ENCODE measurements around the gene KRTAP1-5. TPM values are rescaled to one million over a fixed set of nuclear protein-coding genes. Genes with fewer than 3 reads are reported as not detected.
"Not testable (repeated sequence)": the region's sequence is repeated elsewhere in the genome, so short reads cannot be mapped to it uniquely, and the experiment has no call there.

The KRTAP1-5 gene
- total and polyA plus RNA-seq, 11 donors = not detected

GRCh38 chr17:41042953-41043352 lies 15.9 kb upstream of the KRTAP1-5 start:
- peaks cover 0 to 6% (median 0%) of the 10 kb centered on the region in 12 donors for H3K9me3 ChIP-seq
- intact Hi-C loops (cut with DNase I) = no loop called here
- WGBS, 4 donors = 92 to 99% (median 98%) methylated on average over 1 of the region's 1 CpG

GRCh38 chr17:41040783-41041571 lies 14.0 kb upstream of the KRTAP1-5 start, which contains the start of gene KRTAP1-1:
Gene KRTAP1-1, minus strand, starts transcription at chr17:41041450. Its CDS starts 53 bp downstream, at chr17:41041397.
- H3K4me1 ChIP-seq; H3K4me3 ChIP-seq; H3K9me3 ChIP-seq; H3K27ac ChIP-seq; H3K36me3 ChIP-seq; intact Hi-C loops (cut with DNase I); ATAC-seq: not testable (repeated sequence)
- 61 to 79% (median 71%) methylated on average over 10 to 14 of the region's 14 CpGs for WGBS, 4 donors
- DNase-seq = peak in 1 of 5 donors; percentile 39
- peaks cover 0 to 11% (median 3%) of the 10 kb centered on the region in 9 donors for H3K27me3 ChIP-seq

More at GRCh38 chr17:41042953-41043352, 15.9 kb upstream of the KRTAP1-5 start:
- DNase-seq (no peak), ATAC-seq (no peak)
- Histone ChIP-seq H3K4me1 (no peaks in the 10 kb centered on the region), H3K36me3 (no peaks in the 10 kb centered on the region), H3K27me3 (peaks cover 0 to 21% (median 8%) of the 10 kb centered on the region in 9 donors), H3K27ac (no peak overlapping the region), H3K4me3 (no peak overlapping the region)
- TF ChIP-seq CTCF (IDR thresholded peaks at IDR 0.05) = no peak
- no peak for TF ChIP-seq POLR2A (IDR thresholded peaks at IDR 0.05)

- intact Hi-C loops (cut with DNase I) = no loop called here
- no peak for TF ChIP-seq CTCF (IDR thresholded peaks at IDR 0.05)
- no peak for TF ChIP-seq POLR2A (IDR thresholded peaks at IDR 0.05)
- DNase-seq (no peak), ATAC-seq (no peak)
- Histone ChIP-seq H3K4me1 (no peaks in the 10 kb centered on the region), H3K27me3 (peaks cover 0 to 11% (median 0%) of the 10 kb centered on the region in 9 donors), H3K4me3 (no peak overlapping the region), H3K27ac (no peak overlapping the region), H3K36me3 (no peaks in the 10 kb centered on the region), H3K9me3 (peaks cover 0 to 3% (median 0%) of the 10 kb centered on the region in 12 donors)
- 72 to 77% (median 76%) methylated on average over 2 of the region's 2 CpGs for WGBS, 4 donors
Observed at GRCh38 chr17:41037853-41038350, 10.9 kb upstream of the KRTAP1-5 start.

- H3K36me3 ChIP-seq; H3K9me3 ChIP-seq; intact Hi-C loops (cut with DNase I); H3K4me3 ChIP-seq; ATAC-seq; H3K4me1 ChIP-seq; H3K27ac ChIP-seq: not testable (repeated sequence)
- peaks cover 0 to 20% (median 0%) of the 10 kb centered on the region in 9 donors for H3K27me3 ChIP-seq
- DNase-seq = peak in 1 of 5 donors; percentile 25
- 88 to 94% (median 90%) methylated on average over 5 to 10 of the region's 10 CpGs for WGBS, 4 donors
Observed at GRCh38 chr17:41034346-41034935, 7.4 kb upstream of the KRTAP1-5 start, which contains the start of gene KRTAP1-3. Gene KRTAP1-3, minus strand, starts transcription at chr17:41034874. Its CDS starts 53 bp downstream, at chr17:41034821.

GRCh38 chr17:41029633-41030245 lies 2.7 kb upstream of the KRTAP1-5 start, which contains the start of gene KRTAP1-4:
Gene KRTAP1-4, minus strand, starts transcription at chr17:41030195. Its CDS starts 117 bp downstream, at chr17:41030078.
- TF ChIP-seq POLR2A (IDR thresholded peaks at IDR 0.05) (no peak), CTCF (IDR thresholded peaks at IDR 0.05) (no peak)
- ATAC-seq (no peak), DNase-seq (peak in 1 of 5 donors; percentile 30)
- intact Hi-C loops (cut with DNase I) = no loop called here
- WGBS, 4 donors = 72 to 84% (median 77%) methylated on average over 2 to 12 of the region's 12 CpGs
- no peak within 1 kb of the TSS for H3K27ac ChIP-seq
- no peaks in the 10 kb centered on the region for H3K9me3 ChIP-seq
- H3K4me1 ChIP-seq = no peaks in the 10 kb centered on the region
- H3K27me3 ChIP-seq = peaks cover 0 to 27% (median 7%) of the 10 kb centered on the region in 9 donors
- no peaks in the 10 kb centered on the region for H3K36me3 ChIP-seq
- H3K4me3 ChIP-seq = no peak within 1 kb of the TSS

Data from heart left ventricle (tissue), 16 donors.